Smooth muscle cell (in vitro differentiated cells): ENCODE data around the gene CDR2. TPM values are rescaled to one million over a fixed set of nuclear protein-coding genes. Genes with fewer than 3 reads are reported as not detected.

Experiments used
- DNase-seq: peaks from one replicate; lab custom pipeline; 2025; ENCODE audit not compliant: unreplicated experiment; lab: John Stamatoyannopoulos, UW
- H2AFZ ChIP-seq: fragments of 200-600 bp; sonication (generic); 2 replicates; pipeline ENCODE4 v1.6.0; 2016; ENCODE audit warnings: antibody characterized with exemption, low read depth, mild to moderate bottlenecking
- H3F3A ChIP-seq: fragments of 200-600 bp; sonication (generic); 2 replicates; pipeline ENCODE4 v1.6.0; 2017; ENCODE audit warnings: antibody characterized with exemption, low read depth
- H3K27ac ChIP-seq: fragments of 200-600 bp; sonication (generic); 2 replicates; pipeline ENCODE4 v1.5.1; 2016; ENCODE audit warnings: low read depth, mild to moderate bottlenecking
- H3K27me3 ChIP-seq: fragments of 200-600 bp; sonication (generic); 2 replicates; pipeline ENCODE4 v1.6.1; 2016; ENCODE audit warnings: low read depth, mild to moderate bottlenecking
- H3K36me3 ChIP-seq: fragments of 200-600 bp; sonication (generic); 2 replicates; pipeline ENCODE4 v1.5.1; 2016; ENCODE audit warnings: low read depth
- H3K4me1 ChIP-seq: fragments of 200-600 bp; sonication (generic); 2 replicates; pipeline ENCODE4 v1.5.1; 2016; ENCODE audit warnings: low read depth
- H3K4me2 ChIP-seq: fragments of 200-600 bp; sonication (generic); 2 replicates; pipeline ENCODE4 v1.6.0; 2016; ENCODE audit warnings: mild to moderate bottlenecking
- H3K4me3 ChIP-seq: fragments of 200-600 bp; sonication (generic); 2 replicates; pipeline ENCODE4 v1.5.1; 2016; ENCODE audit warnings: mild to moderate bottlenecking
- H3K79me2 ChIP-seq: fragments of 200-600 bp; sonication (generic); 2 replicates; pipeline ENCODE4 v1.6.0; 2016; ENCODE audit warnings: low read depth, mild to moderate bottlenecking
- H3K9ac ChIP-seq: fragments of 200-600 bp; sonication (generic); 2 replicates; pipeline ENCODE4 v1.6.0; 2016; ENCODE audit warnings: low read depth
- H3K9me3 ChIP-seq: fragments of 200-600 bp; sonication (generic); replicated peaks from 2 replicates; pipeline ENCODE4 v1.5.1; 2016; ENCODE audit warnings: low read depth
- H4K20me1 ChIP-seq: fragments of 200-600 bp; sonication (generic); 2 replicates; pipeline ENCODE4 v1.6.0; 2016; ENCODE audit warnings: low read depth
- WGBS: methylation state at CpG from one replicate; pipeline ENCODE4 v1.1.7; 2016; ENCODE audit warnings: low lambda C conversion rate; 5-methylcytosine and 5-hydroxymethylcytosine counted together
- polyA plus RNA-seq: library from polyadenylated mRNA; unstranded; fragments of >200 nt; fragmentation: Nextera tagmentation; extraction: Ambion mirVana; gene quantifications from 2 replicates; pipeline ENCODE4 v1.2.1, GENCODE V29; 2016
- total RNA-seq: library from RNA; depleted of rRNA; stranded (reverse); fragments of >200 nt; gene quantifications from 2 replicates; pipeline ENCODE4 v1.2.3, GENCODE V29; 2014
- TF ChIP-seq, protein P1 (sequence below): fragments of 200-600 bp; sonication (generic); IDR thresholded peaks from 2 replicates; pipeline ENCODE4 v1.5.1; 2017; ENCODE audit warnings: borderline replicate concordance, mild to moderate bottlenecking, antibody characterized with exemption; ENCODE audit not compliant: insufficient read depth, poor library complexity, severe bottlenecking

CDR2 gene
- total and polyA plus RNA-seq, 2 experiments from 2014 or later, result 47.4 to 67.3 TPM

DNA sequence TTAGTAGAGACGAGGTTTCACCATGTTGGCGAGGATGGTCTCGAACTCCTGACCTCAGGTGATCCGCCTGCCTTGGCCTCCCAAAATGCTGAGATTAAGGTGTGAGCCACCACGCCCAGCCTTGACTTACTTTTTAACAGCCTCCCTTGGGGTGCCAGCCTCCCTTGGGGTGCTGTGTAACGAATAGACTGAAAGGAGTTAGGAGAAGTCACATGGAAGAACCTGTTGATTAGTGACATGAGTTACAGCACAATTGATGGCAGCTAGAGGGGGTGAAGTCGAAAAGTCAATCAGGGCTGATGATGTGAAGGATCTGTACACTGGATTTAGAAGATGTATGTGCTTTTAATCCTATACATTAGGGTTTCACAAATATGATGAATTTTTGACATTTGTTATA is 39.4 kb upstream of the CDR2 start:
- H3K36me3 ChIP-seq, result no peaks in the 10 kb centered on the region
- H4K20me1 ChIP-seq, result no peaks in the 10 kb centered on the region
- TF ChIP-seq, protein P1, sequence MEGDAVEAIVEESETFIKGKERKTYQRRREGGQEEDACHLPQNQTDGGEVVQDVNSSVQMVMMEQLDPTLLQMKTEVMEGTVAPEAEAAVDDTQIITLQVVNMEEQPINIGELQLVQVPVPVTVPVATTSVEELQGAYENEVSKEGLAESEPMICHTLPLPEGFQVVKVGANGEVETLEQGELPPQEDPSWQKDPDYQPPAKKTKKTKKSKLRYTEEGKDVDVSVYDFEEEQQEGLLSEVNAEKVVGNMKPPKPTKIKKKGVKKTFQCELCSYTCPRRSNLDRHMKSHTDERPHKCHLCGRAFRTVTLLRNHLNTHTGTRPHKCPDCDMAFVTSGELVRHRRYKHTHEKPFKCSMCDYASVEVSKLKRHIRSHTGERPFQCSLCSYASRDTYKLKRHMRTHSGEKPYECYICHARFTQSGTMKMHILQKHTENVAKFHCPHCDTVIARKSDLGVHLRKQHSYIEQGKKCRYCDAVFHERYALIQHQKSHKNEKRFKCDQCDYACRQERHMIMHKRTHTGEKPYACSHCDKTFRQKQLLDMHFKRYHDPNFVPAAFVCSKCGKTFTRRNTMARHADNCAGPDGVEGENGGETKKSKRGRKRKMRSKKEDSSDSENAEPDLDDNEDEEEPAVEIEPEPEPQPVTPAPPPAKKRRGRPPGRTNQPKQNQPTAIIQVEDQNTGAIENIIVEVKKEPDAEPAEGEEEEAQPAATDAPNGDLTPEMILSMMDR, result no peak
- no peak overlapping the region for H3K27ac ChIP-seq
- no peak overlapping the region for H3K9ac ChIP-seq
- no peaks in the 10 kb centered on the region for H3K9me3 ChIP-seq
- DNase-seq, result no peak
- H3K4me3 ChIP-seq, result no peak overlapping the region
- no peaks in the 10 kb centered on the region for H3F3A ChIP-seq
- WGBS, result 96% methylated on average over 7 of the region's 7 CpGs
- no peaks in the 10 kb centered on the region for H3K27me3 ChIP-seq
- H3K79me2 ChIP-seq, result no peaks in the 10 kb centered on the region
- H3K4me1 ChIP-seq, result no peaks in the 10 kb centered on the region
- no peak overlapping the region for H2AFZ ChIP-seq
- H3K4me2 ChIP-seq, result no peak overlapping the region

- WGBS, result 94% methylated on average over 2 of the region's 2 CpGs
- no peak for DNase-seq
These were observed 33.1 kb upstream of the CDR2 start for GRCh38 chr16:22407486-22407885.

GRCh38 chr16:22402191-22402590 is 27.8 kb upstream of the CDR2 start:
- Histone ChIP-seq H3K36me3 (no peaks in the 10 kb centered on the region), H3K79me2 (no peaks in the 10 kb centered on the region), H4K20me1 (no peaks in the 10 kb centered on the region), H3K4me3 (no peak overlapping the region), H3K27ac (no peak overlapping the region), H3K4me2 (peak overlapping the region; percentile 40), H3F3A (no peaks in the 10 kb centered on the region), H3K27me3 (no peaks in the 10 kb centered on the region), H2AFZ (no peak overlapping the region), H3K9me3 (no peaks in the 10 kb centered on the region), H3K9ac (no peak overlapping the region), H3K4me1 (no peaks in the 10 kb centered on the region)
- no peak for DNase-seq
- TF ChIP-seq, protein P1, result no peak

More at GRCh38 chr16:22407486-22407885, 33.1 kb upstream of the CDR2 start:
- H3K9ac ChIP-seq, result no peak overlapping the region
- no peaks in the 10 kb centered on the region for H3K4me1 ChIP-seq
- no peak overlapping the region for H3K27ac ChIP-seq
- H3K4me3 ChIP-seq, result no peak overlapping the region
- no peaks in the 10 kb centered on the region for H3K9me3 ChIP-seq
- H3K36me3 ChIP-seq, result no peaks in the 10 kb centered on the region
- TF ChIP-seq, protein P1, result no peak
- no peak overlapping the region for H2AFZ ChIP-seq
- no peaks in the 10 kb centered on the region for H3F3A ChIP-seq
- H4K20me1 ChIP-seq, result no peaks in the 10 kb centered on the region
- H3K27me3 ChIP-seq, result no peaks in the 10 kb centered on the region
- H3K4me2 ChIP-seq, result no peak overlapping the region
- H3K79me2 ChIP-seq, result no peaks in the 10 kb centered on the region

- TF ChIP-seq, protein P1, result no peak
- Histone ChIP-seq H3K9me3 (no peaks in the 10 kb centered on the region), H3K36me3 (no peaks in the 10 kb centered on the region), H4K20me1 (no peaks in the 10 kb centered on the region), H3K4me3 (no peak overlapping the region), H3K27ac (no peak overlapping the region), H3K4me2 (no peak overlapping the region), H3K4me1 (no peaks in the 10 kb centered on the region), H3F3A (no peaks in the 10 kb centered on the region), H3K9ac (no peak overlapping the region), H2AFZ (no peak overlapping the region), H3K79me2 (no peaks in the 10 kb centered on the region), H3K27me3 (no peaks in the 10 kb centered on the region)
- 92% methylated on average over 3 of the region's 3 CpGs for WGBS
- DNase-seq, result no peak
These were observed 26.5 kb upstream of the CDR2 start for GRCh38 chr16:22400900-22401299.
